Inflammatory macrophage treated with lipopolysaccharide for 4 hours (primary cell): ENCODE results near the gene TAAR1.
"Not testable (repeated sequence)": the region's sequence is repeated elsewhere in the genome, so short reads cannot be mapped to it uniquely, and the experiment has no call there.

Source experiments
- DNase-seq: peaks from one replicate; pipeline ENCODE4 v3.0.0-alpha.2; 2020

Gene TAAR1

DNA sequence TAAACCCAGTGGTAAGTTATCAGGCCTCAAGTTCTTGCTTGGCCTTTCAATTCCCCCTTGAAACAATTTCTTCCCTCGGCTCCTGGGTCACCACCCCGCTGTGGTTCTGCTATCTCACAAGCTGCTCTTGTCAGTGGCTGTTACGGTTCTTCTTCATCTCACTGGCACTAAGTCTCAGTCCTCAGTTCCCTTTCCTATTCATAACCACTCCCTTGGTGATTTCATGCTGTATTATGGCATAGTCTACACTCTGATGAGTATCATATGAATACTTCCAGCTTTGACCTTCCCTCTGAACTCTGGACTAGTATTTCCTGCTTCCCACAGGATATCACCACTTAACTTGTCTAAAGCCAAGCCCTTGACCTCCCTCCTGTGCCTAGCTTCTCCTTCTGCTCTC is 7.9 kb downstream of the TAAR1 start:
- peak; percentile 92 for DNase-seq

DNA sequence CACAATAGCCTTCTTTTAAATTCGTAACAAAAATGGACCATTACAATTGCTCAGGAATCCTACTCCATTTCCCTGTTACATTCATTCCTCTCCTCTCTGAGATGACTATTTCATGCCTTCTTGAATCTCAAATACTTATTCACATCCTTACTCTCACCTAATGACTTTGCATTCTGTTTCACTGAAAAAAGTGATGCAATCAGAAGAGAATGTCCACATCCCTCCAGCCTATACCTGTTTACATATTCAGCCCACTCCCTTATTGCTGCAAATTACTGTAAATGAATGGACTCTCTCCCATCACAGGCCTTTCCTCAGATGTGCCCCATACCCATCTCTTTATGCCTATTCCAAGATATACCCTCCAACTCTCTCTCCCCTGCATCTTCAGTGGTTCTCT is 8.6 kb downstream of the TAAR1 start:
- DNase-seq = no peak

DNA sequence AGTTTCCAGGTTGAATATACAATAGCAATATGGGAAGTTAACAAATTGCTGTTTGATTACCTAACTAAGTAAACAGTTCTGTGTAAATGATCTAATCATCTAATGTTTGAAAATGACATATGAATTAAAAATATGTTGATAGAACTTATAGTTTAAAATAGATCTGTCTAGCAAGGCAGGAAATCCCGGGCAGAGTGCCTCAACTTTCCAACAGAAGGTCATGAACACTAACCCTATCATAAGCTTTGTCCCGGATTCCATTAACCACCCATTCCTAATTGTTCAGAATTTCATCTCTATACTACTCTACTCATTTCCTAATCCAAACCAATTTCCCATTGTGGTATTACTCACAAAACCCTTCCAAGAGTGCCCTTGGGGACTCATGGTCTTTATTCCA is 10.2 kb downstream of the TAAR1 start:
- no peak for DNase-seq

DNA sequence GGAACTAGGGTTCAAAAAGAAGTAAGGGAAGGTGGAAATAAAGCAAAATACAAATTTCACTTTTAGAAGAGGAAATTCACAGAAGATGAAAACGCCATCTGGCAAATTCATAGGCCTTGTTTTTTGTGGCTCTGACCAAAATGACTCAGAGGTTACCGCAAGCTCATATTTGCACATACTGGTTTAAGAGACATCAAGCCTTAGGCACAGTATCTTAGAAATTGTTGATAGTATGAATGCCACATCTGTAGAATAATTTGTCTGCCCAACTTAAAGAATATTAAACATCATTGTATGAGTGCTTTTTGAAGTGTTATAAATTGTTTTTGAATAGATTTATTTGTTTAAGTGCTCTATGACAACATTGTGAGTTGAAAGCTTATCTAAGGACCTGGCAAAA is 10.6 kb downstream of the TAAR1 start:
- DNase-seq = peak; percentile 42

DNA sequence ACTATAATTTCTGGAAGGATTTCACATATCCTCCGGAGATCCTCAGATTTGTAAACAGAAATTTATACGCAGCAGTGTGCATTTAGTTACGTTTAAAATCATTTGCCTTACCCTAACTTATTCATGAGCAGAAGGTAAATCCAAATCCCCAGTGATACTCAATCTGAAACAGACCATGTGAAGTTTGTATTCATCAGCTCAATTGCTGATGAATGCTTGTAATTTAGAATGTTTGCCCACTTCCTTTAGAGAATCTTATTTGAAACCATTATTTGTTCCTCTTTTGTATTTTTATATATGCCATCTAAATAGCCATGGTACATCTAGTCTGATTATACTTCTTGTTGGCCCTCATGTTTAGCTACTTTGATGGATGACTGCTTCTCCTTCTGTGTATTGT is 15.4 kb downstream of the TAAR1 start:
- no peak for DNase-seq

DNA sequence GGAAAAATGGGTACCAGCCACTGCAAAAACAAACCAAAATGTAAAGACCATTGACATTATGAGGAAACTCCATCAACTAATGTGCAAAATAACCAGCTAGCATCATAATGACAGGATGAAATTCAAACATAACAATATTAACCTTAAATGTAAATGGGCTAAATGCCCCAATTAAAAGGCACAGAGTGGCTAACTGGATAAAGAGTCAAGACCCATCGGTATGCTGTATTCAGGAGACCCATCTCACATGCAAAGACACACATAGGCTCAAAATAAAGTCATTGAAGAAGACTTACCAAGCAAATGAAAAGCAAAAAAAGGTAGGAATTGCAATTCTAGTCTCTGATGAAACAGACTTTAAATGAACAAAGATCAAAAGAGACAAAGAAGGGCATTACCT is 21.8 kb downstream of the TAAR1 start:
- not testable (repeated sequence) for DNase-seq

DNA sequence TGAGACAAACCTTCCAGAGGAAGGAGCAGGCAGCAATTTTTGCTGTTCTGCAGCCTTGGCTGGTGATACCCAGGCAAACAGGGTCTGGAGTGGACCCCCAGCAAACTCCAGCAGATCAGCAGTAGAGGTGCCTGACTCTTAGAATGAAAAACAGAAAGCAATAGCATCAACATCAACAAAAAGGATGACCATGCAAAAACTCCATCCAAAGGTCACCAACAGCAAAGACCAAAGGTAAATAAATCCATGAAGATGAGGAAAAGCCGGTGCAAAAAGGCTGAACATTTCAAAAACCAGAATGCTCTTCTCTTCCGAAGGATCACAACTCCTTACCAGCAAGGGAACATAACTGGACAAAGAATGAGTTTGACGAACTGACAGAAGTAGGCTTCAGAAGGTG is 23.1 kb downstream of the TAAR1 start:
- not testable (repeated sequence) for DNase-seq

DNA sequence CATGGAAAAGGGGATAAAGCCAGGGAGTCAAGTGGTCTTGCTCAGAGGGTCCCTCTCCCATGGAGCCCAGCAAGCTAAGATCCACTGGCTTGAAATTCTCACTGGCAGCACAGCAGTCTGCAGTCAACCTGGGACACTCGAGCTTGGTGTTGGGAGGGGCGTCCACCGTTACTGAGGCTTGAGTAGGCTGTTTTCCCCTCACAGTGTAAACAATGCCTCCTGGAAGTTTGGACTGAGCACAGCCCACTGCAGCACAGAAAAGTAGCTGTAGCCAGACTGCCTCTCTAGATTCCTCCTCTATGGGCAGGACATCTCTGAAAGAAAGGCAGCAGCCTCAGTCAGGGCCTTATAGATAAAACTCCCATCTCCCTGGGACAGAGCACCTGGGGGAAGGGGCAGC is 23.7 kb downstream of the TAAR1 start:
- not testable (repeated sequence) for DNase-seq

DNA sequence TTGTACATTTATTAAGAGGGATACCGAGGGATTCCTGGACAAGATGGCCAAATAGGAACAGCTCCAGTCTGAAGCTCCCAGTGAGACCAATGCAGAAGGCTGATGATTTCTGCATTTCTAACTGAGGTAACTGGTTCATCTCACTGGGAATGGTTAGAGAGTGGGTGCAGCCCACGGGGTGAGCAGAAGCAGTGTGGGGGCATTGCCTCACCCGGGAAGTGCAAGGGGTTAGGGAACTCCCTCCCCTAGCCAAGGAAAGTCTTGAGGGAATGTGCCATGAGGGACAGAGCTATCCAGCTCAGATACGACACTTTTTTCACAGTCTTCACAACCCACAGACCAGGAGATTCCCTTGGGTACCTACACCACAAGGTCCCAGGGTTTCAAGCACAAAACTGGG is 24.2 kb downstream of the TAAR1 start:
- no peak for DNase-seq

DNA sequence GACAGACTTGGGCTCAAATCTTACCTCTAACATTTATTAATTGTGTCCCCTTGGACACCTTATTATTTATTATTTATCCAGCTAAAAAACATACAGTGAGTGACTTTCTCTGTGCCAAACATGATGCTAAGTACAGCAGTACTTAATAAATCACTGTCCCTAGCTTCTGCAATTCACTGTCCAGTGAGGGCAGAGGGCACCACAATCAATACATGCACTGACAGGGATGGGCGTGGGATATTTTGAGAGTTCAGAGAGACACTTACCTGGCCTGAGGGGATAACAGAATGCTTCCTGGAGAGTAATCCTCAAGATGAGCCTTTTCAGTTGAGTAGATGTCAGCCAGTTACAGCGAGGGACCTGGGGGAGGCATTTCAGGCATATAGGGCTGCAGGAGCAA is 25.6 kb downstream of the TAAR1 start:
- DNase-seq = no peak

DNA sequence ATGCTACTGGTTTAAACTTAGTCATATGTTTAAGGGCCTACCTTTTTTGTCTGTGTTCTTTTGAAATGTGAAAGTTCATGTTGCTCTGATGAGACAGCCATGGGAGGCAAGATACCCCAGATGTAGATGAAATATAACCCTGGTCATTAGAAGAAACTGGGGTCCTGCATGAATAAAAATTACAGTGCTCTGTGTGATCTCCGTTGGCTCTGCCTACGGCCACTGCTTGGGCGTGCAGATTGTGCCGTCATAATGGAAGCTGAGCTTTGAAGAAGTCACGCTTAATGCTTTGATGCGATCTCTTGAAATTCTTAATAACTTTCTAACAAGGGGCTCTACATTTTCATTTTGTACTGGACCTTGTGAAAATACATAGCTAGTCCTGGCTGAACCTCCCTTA is 34.8 kb downstream of the TAAR1 start, which contains the start of gene TAAR2:
TSS of gene TAAR2 (minus strand) at position 101 of the 400 bp plus-strand sequence. CDS start at position 101, 0 bp downstream.
- no peak for DNase-seq

DNA sequence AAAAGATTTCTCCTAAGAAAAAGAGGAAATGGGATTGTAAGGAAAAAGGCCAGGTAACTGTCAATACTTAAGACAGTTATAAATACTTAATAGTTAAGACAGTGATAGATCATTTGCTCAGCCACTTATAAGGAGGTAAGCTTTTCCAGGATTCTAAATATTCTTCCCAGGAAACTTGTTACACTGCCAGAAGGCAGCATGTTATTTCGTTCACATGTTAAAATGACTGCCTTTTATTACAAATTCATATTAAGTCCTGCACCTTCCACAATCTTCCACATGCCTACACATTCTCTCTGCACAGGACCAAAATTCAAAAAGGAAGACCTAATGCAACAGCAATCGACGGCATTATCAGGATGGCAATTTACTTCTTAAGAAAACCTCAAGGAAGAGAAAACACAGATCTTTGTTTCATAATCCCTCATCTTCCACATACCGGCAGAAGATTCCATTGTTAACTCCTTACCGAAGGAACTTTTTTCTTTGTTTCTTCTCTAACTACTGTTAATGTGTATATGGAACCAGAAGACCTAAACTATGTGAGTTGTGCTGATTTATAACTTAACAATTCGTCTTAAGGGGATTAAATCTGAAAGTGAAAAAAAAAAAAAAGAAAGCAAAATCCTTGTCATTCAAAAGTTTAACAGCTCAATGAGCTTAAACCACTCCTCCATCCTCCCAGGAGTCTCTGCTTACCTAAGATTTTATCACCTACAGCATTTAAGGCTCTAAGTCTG is 35.7 kb downstream of the TAAR1 start:
- DNase-seq = no peak

DNA sequence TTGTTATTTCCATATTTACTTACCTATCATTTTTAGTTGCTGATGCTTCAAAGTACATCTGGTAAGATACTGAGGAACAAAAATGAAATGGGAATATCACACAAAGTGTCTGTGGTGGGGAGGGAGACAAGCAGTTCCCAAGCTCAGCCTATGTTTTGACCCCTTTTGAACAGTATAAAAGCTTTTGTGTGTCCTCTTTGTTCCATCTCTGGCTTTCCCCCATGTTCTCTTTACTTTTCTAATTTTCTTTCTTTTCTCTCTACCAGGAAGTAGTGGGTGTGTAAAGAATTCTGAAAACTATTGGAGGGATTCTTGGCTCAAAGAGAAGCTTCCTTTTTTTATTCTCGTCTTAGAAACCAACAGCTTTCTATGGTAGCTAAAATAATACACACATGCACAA is 42.3 kb downstream of the TAAR1 start:
- no peak for DNase-seq

DNA sequence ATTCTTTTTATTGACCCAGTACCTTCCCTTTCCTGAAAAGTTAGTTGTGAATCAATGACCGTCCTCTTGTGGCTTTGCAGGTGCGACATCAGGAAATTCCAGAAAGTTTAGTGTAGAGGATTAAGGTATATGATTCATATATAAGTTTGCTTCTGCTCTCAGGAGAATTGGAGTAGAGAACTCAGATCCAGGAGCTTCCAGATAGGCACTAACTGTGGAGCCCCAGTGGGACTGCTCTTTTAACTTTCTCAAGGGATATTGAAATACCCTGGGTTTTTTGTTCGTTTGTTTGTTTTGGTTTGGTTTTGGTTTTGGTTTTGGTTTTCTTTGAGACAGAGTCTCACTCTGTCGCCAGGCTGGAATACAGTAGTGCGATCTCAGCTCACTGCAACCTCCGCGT is 44.4 kb downstream of the TAAR1 start:
- peak; percentile 7 for DNase-seq

DNA sequence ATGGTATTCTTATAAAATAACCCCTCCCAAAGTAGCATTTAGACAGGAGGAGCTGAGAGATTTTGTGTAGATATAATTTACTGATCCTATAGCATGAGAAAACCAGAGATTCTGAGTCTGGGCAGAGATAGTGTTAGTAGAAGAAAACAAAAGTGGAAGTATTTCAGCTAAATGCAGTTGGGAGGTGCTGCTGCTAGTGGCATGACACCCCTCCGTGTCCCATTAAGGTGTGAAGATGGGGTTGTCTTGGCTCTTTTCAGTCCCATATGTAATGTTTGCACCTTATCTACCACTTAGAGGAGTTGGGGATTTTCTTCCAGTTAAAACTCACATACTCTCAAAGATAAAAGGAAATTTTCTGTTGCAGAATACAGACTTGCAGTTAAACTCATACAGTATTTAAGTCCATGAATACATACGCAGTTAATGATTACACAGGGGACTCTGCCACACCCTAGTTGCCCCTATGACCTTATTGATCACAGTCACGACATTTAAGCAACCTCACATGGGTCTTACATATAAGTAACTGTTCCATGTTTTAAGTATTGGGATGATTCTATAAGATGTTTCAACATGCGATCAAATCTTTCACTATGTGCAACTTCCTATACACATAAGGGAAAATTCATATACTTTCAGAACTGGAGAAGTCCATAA is 46.4 kb downstream of the TAAR1 start:
- no peak for DNase-seq

DNA sequence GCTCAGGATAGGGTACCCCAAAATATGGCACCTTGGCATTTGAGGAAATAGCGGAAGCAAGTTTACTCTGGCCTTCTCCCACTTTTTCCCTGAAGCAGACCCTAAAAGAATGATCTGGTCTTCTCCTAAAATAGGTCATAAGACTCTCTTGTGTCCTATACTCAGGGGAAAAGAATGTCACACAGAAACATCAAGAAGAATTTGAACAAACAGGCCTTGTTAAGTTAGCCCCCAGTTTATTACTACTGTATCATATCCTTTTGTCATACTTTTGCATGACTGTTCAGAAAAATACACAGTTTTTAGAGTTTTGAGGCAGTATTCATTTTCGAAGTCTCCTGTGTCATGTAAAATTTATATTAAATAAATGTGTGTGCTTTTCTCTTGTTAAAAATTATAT is 47.4 kb downstream of the TAAR1 start:
- no peak for DNase-seq

DNA sequence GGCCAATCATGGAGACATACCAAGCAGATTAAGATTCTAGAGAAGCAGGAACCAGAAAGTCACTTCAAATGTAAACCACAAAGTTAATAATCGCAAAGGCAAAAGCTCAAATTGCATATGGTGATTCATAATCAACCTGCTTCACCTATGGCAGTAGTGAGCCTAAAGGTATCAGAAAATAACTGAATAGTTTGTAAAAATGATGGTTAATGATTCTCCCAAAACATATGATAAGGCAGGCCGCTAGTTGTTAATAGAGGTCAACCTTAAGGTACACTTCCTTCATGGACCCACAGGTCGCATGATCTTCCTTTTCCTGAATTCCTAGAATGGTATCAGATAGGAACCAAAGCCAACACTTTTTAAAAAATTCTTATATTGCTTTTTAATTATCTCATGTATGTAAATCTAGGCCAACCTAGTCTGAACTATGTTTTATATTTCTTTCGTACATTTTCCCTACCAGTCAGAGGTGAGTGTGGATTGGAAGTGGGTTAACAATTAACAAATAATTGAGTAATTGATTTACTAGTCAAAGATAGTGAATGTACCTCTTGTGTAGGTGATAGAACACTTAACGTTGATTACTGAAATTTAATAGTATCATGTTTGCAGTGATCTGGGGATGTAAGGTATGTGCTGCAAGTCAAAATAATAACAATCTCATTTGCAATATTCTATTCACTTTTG is 51.3 kb downstream of the TAAR1 start:
- no peak for DNase-seq

DNA sequence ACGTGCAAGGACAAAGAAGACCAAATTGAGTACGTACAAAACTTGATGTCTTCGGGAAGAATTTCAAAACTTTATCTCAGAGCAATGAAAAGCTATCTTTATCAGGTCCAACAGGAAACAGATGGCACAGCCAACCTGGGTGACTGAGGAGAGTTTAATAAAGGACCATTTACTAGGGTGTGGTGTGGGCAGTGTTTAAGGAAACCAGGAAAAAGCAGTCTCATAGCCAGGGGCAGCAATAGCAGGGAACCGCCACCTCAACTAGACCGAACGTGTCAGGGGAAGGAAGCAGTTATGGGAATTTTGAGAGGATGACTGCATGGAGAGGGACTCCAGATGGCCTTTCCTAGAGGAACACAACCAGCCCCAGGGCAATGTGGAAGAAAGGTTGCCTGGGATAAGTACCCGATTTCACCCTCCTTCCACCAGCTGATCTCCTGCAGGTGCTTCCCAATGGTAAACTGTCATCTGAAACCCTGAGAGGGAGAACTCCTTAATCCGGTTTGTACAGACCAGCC is 54.3 kb downstream of the TAAR1 start:
- no peak for DNase-seq

DNA sequence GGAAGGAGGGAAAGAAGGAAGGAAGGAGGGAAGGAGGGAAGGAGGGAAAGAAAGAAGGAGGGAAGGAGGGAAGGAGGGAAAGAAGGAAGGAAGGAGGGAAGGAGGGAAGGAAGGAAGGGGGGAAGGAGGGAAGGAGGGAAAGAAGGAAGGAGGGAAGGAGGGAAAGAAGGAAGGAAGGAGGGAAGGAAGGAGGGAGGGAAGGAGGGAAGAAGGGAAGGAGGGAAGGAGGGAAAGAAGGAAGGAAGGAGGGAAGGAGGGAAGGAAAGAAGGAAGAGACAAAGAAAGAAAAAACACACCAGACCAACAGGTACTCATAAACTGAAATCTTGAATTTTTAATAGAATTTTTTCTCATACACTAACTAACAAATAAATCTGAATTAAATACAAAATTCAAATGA is 58.1 kb downstream of the TAAR1 start:
- DNase-seq = not testable (repeated sequence)

DNA sequence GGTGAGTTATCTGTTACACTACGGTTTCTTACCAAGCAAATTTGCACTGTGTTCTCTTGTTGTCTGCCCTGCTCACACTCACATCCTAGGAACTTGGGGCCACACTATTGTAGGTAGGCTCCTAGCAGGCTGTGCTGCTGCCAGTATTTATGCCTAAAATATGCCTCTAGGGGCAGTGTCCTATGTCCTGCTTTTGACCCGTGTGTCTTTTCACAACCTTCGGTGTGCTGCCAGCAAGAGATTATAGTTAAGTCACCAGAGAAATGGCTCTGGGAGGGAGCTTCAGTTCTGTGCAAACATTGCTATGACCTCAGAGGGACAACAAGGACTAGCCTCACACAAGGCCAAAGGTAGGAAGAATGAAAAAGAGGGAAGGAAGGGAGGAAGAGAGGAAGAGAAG is 60.5 kb downstream of the TAAR1 start:
- DNase-seq = peak; percentile 21

DNA sequence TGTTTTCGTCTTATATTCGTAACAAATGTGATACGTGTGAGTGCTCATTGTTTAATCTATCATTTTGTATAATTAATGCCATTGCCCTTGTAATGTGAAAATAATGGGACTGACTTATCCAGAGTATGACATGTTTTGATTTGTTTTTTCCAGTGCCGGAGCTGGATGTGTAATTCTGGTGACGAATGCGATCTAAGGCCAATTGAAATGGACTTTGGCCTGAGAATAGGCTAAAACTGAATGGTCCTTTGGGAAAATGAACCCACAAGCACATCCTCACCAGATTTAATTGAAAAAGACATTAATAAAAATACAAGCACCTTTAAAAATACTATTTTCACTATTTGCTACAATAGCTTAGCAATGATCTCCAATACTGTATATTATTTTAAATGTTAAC is 62.8 kb downstream of the TAAR1 start:
- DNase-seq = no peak
